ENCODE measurements around the gene FAM171A2. TPM values are rescaled to one million over a fixed set of nuclear protein-coding genes. Genes with fewer than 3 reads are reported as not detected.
"Not testable (repeated sequence)": the region's sequence is repeated elsewhere in the genome, so short reads cannot be mapped to it uniquely, and the experiment has no call there.

The FAM171A2 gene
- total and polyA plus RNA-seq, 7 donors: 0.66 to 1.7 (median 1.4) TPM; not detected in 2

DNA sequence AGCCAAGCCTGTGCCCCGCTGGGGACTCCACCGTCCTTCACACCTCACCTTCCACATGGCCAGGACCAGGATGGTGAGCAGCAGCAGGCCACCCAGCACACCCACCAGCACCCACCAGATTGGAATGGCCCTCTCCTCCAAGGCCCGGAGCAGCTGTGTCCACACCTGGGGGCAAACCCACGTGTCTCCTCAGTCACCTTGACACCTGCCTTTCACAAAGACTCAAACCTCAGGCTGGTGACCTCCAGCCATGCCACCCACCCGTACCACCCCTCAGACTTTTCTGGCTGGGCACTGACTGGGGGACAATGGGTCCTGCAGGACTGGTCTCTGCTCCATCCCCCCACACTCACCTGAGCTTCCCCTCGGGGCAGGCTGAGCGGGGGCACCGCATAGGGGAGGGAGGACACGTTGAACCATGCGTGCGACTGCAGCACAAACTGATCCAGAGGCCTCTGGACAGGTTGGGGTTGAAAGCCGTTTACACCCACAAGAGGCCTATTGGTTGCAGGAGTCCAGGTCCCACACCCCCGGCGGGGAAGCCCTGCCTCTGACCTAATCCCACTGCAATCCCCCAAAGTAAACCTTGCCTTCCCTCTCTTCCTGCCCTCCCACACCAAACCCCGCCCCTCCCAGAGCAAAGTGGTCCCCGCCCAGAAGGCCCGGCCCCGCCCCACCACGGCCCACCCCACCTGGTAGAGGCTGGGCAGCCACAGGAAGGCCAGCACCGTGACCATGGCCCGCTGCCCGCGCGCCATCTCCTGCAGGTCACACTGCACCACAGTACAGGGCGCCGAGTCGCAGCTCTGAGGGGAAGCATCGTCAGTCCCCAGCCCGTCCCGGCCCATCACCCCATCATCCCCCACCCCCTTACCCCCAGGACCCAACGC, 10.9 kb upstream of the FAM171A2 start:
- 15 to 32% methylated on average over 31 of the region's 31 CpGs for WGBS, 2 donors

DNA sequence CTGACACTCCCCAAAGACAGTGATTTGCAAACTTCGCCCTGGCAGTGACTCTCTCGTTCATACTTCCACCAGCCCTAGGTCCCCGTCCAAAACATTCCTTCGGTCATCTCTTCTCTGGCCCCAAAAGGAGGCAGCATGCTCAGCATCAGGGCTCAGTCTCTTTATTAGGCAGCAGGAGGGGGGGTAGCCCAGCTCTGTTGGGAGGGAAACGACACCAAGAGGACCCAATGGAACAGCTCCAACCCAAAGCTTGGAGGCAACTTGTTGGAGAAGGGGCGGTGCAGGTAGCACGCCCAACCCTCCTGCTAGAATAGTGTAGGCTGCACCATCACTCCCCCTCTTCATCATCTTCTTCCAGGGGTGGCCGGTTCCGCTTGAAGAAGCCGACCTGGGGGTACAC, 8.4 kb upstream of the FAM171A2 start:
- Histone ChIP-seq H3K4me3 (no peak overlapping the region), H3K27me3 (peaks cover 0 to 41% (median 0%) of the 10 kb centered on the region in 3 donors), H3K27ac (no peak overlapping the region), H3K4me1 (peaks cover 0 to 7% (median 3%) of the 10 kb centered on the region in 4 donors), H3K36me3 (no peaks in the 10 kb centered on the region), H3K9me3 (no peaks in the 10 kb centered on the region)
- no peak for DNase-seq
- intact Hi-C loops (cut with DNase I): no loop called here
- WGBS, 2 donors: 78 to 81% methylated on average over 10 of the region's 10 CpGs
- TF ChIP-seq EP300 (IDR thresholded peaks at IDR 0.05) (no peak), POLR2AphosphoS5 (IDR thresholded peaks at IDR 0.05) (no peak), POLR2A (IDR thresholded peaks at IDR 0.05) (no peak)
- TF ChIP-seq, protein P1, sequence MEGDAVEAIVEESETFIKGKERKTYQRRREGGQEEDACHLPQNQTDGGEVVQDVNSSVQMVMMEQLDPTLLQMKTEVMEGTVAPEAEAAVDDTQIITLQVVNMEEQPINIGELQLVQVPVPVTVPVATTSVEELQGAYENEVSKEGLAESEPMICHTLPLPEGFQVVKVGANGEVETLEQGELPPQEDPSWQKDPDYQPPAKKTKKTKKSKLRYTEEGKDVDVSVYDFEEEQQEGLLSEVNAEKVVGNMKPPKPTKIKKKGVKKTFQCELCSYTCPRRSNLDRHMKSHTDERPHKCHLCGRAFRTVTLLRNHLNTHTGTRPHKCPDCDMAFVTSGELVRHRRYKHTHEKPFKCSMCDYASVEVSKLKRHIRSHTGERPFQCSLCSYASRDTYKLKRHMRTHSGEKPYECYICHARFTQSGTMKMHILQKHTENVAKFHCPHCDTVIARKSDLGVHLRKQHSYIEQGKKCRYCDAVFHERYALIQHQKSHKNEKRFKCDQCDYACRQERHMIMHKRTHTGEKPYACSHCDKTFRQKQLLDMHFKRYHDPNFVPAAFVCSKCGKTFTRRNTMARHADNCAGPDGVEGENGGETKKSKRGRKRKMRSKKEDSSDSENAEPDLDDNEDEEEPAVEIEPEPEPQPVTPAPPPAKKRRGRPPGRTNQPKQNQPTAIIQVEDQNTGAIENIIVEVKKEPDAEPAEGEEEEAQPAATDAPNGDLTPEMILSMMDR (IDR thresholded peaks at IDR 0.05): no peak

More for the DNA sequence above, 10.9 kb upstream of the FAM171A2 start:
- Histone ChIP-seq H3K4me3 (no peak overlapping the region), H3K27me3 (peaks cover 0 to 41% (median 0%) of the 10 kb centered on the region in 3 donors), H3K36me3 (no peaks in the 10 kb centered on the region), H3K4me1 (peaks cover 0 to 7% (median 3%) of the 10 kb centered on the region in 4 donors), H3K27ac (no peak overlapping the region), H3K9me3 (no peaks in the 10 kb centered on the region)
- intact Hi-C loops (cut with DNase I): no loop called here
- TF ChIP-seq EP300 (IDR thresholded peaks at IDR 0.05) (no peak), POLR2AphosphoS5 (IDR thresholded peaks at IDR 0.05) (no peak), POLR2A (IDR thresholded peaks at IDR 0.05) (no peak)
- TF ChIP-seq, protein P1 (IDR thresholded peaks at IDR 0.05): no peak
- no peak for DNase-seq

DNA sequence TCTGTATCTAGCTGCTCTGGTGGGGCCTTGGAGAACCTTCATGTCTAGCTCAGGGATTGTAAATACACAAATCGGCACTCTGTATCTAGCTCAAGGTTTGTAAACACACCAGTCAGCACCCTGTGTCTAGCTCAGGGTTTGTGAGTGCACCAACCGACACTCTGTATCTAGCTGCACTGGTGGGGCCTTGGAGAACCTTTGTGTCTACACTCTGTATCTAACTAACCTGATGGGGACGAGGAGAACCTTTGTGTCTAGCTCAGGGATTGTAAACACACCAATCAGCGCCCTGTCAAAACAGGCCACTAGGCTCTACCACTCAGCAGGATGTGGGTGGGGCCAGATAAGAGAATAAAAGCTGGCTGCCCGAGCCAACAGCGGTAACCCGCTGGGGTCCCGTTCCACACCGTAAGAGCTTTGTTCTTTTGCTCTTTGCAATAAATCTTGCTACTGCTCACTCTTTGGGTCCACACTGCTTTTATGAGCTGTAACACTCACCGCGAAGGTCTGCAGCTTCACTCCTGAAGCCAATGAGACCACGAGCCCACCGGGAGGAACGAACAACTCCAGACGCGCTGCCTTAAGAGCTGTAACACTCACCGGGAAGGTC, 5.9 kb upstream of the FAM171A2 start:
- H3K4me3 ChIP-seq; H3K4me1 ChIP-seq; H3K27ac ChIP-seq; H3K36me3 ChIP-seq; intact Hi-C loops (cut with DNase I); DNase-seq; H3K9me3 ChIP-seq: not testable (repeated sequence)
- H3K27me3 ChIP-seq: peaks cover 0 to 34% (median 0%) of the 10 kb centered on the region in 3 donors
- WGBS, 2 donors: 39 to 46% methylated on average over 17 of the region's 17 CpGs

DNA sequence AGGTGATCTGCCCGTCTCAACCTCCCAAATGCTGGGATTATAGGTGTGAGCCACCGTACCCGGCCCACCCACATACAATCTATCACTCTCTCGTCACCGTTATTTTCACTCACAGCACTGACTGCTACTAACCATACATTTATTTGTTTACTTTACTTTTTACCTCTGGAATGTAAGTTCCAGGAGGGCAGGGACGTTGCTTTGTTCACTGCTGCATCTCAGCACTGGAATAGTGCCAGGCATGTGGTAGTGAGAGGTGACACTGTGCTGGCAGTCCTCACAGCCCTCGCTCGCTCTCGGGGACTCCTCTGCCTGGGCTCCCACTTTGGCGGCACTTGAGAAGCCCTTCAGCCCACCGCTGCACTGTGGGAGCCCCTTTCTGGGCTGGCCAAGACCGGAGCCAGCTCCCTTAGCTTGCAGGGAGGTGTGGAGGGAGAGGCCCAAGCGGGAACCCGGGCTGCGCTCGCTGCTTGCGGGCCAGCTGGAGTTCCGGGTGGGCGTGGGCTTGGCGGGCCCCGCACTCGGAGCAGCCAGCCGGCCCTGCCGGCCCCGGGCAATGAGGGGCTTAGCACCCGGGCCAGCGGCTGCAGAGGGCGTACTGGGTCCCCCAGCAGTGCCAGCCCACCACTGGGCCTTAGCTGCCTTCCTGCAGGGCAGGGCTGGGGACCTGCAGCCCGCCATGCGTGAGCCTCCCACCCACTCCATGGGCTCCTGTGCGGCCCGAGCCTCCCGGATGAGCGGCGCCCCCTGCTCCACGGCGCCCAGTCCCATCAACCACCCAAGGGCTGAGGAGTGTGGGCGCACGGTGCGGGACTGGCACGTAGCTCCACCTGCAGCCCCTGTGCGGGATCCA, 5.0 kb upstream of the FAM171A2 start:
- H3K27ac ChIP-seq; DNase-seq; H3K36me3 ChIP-seq; H3K4me1 ChIP-seq; H3K9me3 ChIP-seq; intact Hi-C loops (cut with DNase I); H3K4me3 ChIP-seq: not testable (repeated sequence)
- WGBS, 2 donors: 90 to 95% methylated on average over 42 of the region's 42 CpGs
- H3K27me3 ChIP-seq: peaks cover 0 to 33% (median 0%) of the 10 kb centered on the region in 3 donors

DNA sequence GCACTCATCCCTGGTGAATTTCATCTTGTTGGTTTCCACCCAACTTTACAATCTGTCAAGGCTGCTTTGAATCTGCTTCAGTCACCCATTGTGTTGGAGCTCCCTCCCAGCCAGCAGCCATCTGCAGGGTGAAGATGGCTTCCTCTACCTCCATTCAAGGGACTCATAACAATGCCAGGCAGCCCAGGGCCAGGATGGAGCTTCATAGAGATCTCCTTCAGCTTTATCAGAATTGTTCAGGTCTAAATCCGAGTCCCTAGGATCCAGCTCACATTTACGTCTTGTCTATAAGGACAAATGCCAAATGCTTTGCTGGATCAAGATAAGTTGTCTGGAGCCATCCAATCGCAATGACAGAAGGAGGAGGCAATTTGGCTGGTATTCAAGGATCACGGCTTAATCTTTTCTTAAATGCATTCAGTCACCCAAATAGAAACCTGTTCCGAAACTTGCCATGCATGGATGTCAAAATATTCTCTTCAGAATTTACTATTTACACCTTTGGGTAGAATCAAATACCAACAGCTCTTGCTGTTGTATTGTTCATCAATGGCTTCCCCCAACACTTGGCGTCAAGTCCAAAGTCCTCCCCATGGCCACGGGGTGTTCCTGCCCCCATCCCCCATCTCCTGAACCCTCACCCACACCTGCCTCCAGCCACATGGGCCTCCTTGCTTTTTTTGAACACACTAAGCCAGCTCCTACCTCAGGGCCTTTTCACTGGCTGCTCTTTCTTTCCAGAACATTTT, 3.8 kb upstream of the FAM171A2 start:
- 52 to 81% methylated on average over 7 of the region's 7 CpGs for WGBS, 2 donors
- Histone ChIP-seq H3K4me3 (no peak overlapping the region), H3K27me3 (peaks cover 0 to 28% (median 0%) of the 10 kb centered on the region in 3 donors), H3K4me1 (peaks cover 0 to 19% (median 16%) of the 10 kb centered on the region in 4 donors), H3K36me3 (no peaks in the 10 kb centered on the region), H3K9me3 (no peaks in the 10 kb centered on the region), H3K27ac (no peak overlapping the region)
- TF ChIP-seq POLR2A (IDR thresholded peaks at IDR 0.05): no peak
- TF ChIP-seq EP300 (IDR thresholded peaks at IDR 0.05): no peak
- no peak for TF ChIP-seq POLR2AphosphoS5 (IDR thresholded peaks at IDR 0.05)
- TF ChIP-seq, protein P1 (IDR thresholded peaks at IDR 0.05): no peak
- no peak for DNase-seq
- intact Hi-C loops (cut with DNase I): no loop called here

DNA sequence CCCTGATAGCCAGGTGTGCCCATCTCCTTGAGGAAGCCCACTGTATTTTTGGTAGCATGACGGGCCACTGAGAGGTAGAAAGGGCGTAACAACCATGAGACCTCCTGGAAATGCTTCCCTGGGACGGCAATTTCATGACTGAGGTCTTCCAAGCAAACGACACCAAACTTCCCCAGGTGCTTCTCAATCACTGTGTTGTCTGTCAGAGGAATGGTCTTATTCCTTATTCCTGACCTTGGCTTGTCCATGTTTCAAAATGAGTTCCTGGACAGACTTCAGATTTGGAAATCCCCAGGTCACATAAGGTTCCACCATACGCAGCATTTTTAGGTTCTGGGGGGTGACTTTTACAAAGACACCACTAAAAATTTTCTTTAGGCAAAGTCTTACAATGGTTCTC, 1.4 kb upstream of the FAM171A2 start:
- H3K36me3 ChIP-seq; H3K4me3 ChIP-seq; intact Hi-C loops (cut with DNase I); H3K27ac ChIP-seq; DNase-seq; H3K9me3 ChIP-seq: not testable (repeated sequence)
- 81 to 86% methylated on average over 5 of the region's 5 CpGs for WGBS, 2 donors
- H3K4me1 ChIP-seq: peaks cover 0 to 23% (median 17%) of the 10 kb centered on the region in 4 donors
- peaks cover 0 to 21% (median 0%) of the 10 kb centered on the region in 3 donors for H3K27me3 ChIP-seq
